Tongue (tissue), 2 donors: Measurements from ENCODE around the gene RAB5A. TPM values are rescaled to one million over a fixed set of nuclear protein-coding genes. Genes with fewer than 3 reads are reported as not detected.
"Not testable (repeated sequence)": the region's sequence is repeated elsewhere in the genome, so short reads cannot be mapped to it uniquely, and the experiment has no call there.

Experiments
- DNase-seq: peaks from one replicate; pipeline ENCODE4 v3.0.0-alpha.2; 2015
- total RNA-seq: library from RNA; depleted of rRNA; stranded (reverse); fragments of >200 nt; gene quantifications from one replicate; pipeline ENCODE4 v1.2.3, GENCODE V29; 2014

The RAB5A gene
- total RNA-seq, 1 donor from 2014 or later: 68.5 TPM

- DNase-seq: no peak
These were observed 1.3 kb downstream of the RAB5A start for GRCh38 chr3:19948226-19948591.

- DNase-seq: no peak
These were observed 3.4 kb downstream of the RAB5A start for GRCh38 chr3:19950316-19950715.

- DNase-seq: no peak
These were observed 7.8 kb downstream of the RAB5A start for GRCh38 chr3:19954676-19955075.

- DNase-seq: not testable (repeated sequence)
These were observed 10.5 kb downstream of the RAB5A start for GRCh38 chr3:19957354-19957753.

- no peak for DNase-seq
These were observed 12.6 kb downstream of the RAB5A start for GRCh38 chr3:19959505-19959904.

GRCh38 chr3:19960696-19961095 lies 13.8 kb downstream of the RAB5A start:
- DNase-seq: no peak

GRCh38 chr3:19961960-19962359 lies 15.1 kb downstream of the RAB5A start:
- no peak for DNase-seq

GRCh38 chr3:19967208-19967607 lies 20.3 kb downstream of the RAB5A start:
- DNase-seq: no peak

- DNase-seq: no peak
These were observed 20.9 kb downstream of the RAB5A start for GRCh38 chr3:19967812-19968211.

GRCh38 chr3:19970327-19970726 lies 23.4 kb downstream of the RAB5A start:
- no peak for DNase-seq

GRCh38 chr3:19972054-19972453 lies 25.2 kb downstream of the RAB5A start:
- no peak for DNase-seq

- DNase-seq: not testable (repeated sequence)
These were observed 42.0 kb downstream of the RAB5A start for GRCh38 chr3:19988904-19989303.

- DNase-seq: no peak
These were observed 47.9 kb downstream of the RAB5A start for GRCh38 chr3:19994796-19995195.

- no peak for DNase-seq
These were observed 50.6 kb downstream of the RAB5A start for GRCh38 chr3:19997502-19997901.

GRCh38 chr3:20001932-20002331 lies 55.0 kb downstream of the RAB5A start:
- DNase-seq: no peak

- no peak for DNase-seq
These were observed 61.1 kb downstream of the RAB5A start for GRCh38 chr3:20007960-20008359.

- DNase-seq: no peak
These were observed 61.7 kb downstream of the RAB5A start for GRCh38 chr3:20008646-20009045.

- no peak for DNase-seq
These were observed 65.3 kb downstream of the RAB5A start, which contains the start of gene PP2D1 for GRCh38 chr3:20012164-20012563. PP2D1 (minus strand) TSS chr3:20012264; CDS start chr3:20012072, 192 bp downstream.

GRCh38 chr3:20013396-20013795 lies 66.5 kb downstream of the RAB5A start:
- DNase-seq: no peak

GRCh38 chr3:20015525-20015924 lies 68.6 kb downstream of the RAB5A start:
- DNase-seq: no peak

- DNase-seq: not testable (repeated sequence)
These were observed 69.2 kb downstream of the RAB5A start for GRCh38 chr3:20016076-20016475.

GRCh38 chr3:20022954-20023622 lies 76.2 kb downstream of the RAB5A start:
- no peak for DNase-seq

- peak; percentile 34 for DNase-seq
These were observed 76.9 kb downstream of the RAB5A start for GRCh38 chr3:20023623-20024405.

GRCh38 chr3:20027136-20027535 lies 80.2 kb downstream of the RAB5A start:
- no peak for DNase-seq
